CD8-positive, alpha-beta memory T cell (primary cell): ENCODE data around the gene ARL11. TPM values are rescaled to one million over a fixed set of nuclear protein-coding genes. Genes with fewer than 3 reads are reported as not detected.

Source experiments
- CTCF ChIA-PET: fragments of 350-600 bp; sonication (Branson Sonifier 250); formaldehyde crosslinking; loops from one replicate; lab custom pipeline; 2021; ENCODE audit warnings: antibody characterized with exemption; lab: Charles Lee
- POLR2A ChIA-PET: fragments of 350-600 bp; sonication (Branson Sonifier 250); formaldehyde crosslinking; loops from one replicate; lab custom pipeline; 2021; ENCODE audit warnings: antibody characterized with exemption; lab: Charles Lee
- DNase-seq, 5 donors: peaks; one replicate each; pipeline versions ENCODE4 v3.0.0 to v3.0.0-alpha.2; 2020 to 2022; ENCODE audit warnings: mixed read lengths in 1 of 5
- H3K27ac ChIP-seq: one replicate; pipeline ENCODE4 v1.7.0; 2013; ENCODE audit warnings: low read depth, mild to moderate bottlenecking, low read length, moderate library complexity
- H3K27me3 ChIP-seq: 2 replicates; pipeline ENCODE4 v1.7.0; 2013; ENCODE audit warnings: low read length, mild to moderate bottlenecking; ENCODE audit not compliant: insufficient read depth, poor library complexity, severe bottlenecking
- H3K36me3 ChIP-seq: 2 replicates; pipeline ENCODE4 v1.7.0; 2013; ENCODE audit warnings: mild to moderate bottlenecking, low read length, moderate library complexity; ENCODE audit not compliant: insufficient read depth
- H3K4me1 ChIP-seq: 2 replicates; pipeline ENCODE4 v1.7.0; 2013; ENCODE audit warnings: mild to moderate bottlenecking, low read length, moderate library complexity; ENCODE audit not compliant: insufficient read depth
- H3K4me3 ChIP-seq: 2 replicates; pipeline ENCODE4 v1.7.0; 2013; ENCODE audit warnings: mild to moderate bottlenecking, low read length
- H3K9me3 ChIP-seq: 2 replicates; pipeline ENCODE4 v1.7.0; 2013; ENCODE audit warnings: mild to moderate bottlenecking, low read length
- H3K27ac Mint-ChIP-seq, 8 donors: one replicate each; pipeline ENCODE4 v1.8.0; 2020 to 2021; ENCODE audit warnings: mixed read lengths in 8 of 8, mild to moderate bottlenecking in 6 of 8, inconsistent platforms in 3 of 8, moderate library complexity in 3 of 8
- H3K27me3 Mint-ChIP-seq, 2 donors: one replicate each; pipeline ENCODE4 v1.8.0; 2020 to 2021; ENCODE audit warnings: mixed read lengths in 2 of 2, mild to moderate bottlenecking in 1 of 2, moderate library complexity in 1 of 2
- H3K36me3 Mint-ChIP-seq, 3 donors: one replicate each; pipeline ENCODE4 v1.8.0; 2020 to 2021; ENCODE audit warnings: mixed read lengths in 3 of 3, inconsistent platforms in 1 of 3, mild to moderate bottlenecking in 1 of 3
- H3K4me1 Mint-ChIP-seq, 3 donors: one replicate each; pipeline ENCODE4 v1.8.0; 2020 to 2021; ENCODE audit warnings: mixed read lengths in 3 of 3, inconsistent platforms in 1 of 3, mild to moderate bottlenecking in 1 of 3
- H3K4me3 Mint-ChIP-seq, 7 donors: one replicate each; pipeline ENCODE4 v1.8.0; 2020 to 2021; ENCODE audit warnings: mixed read lengths in 7 of 7, mild to moderate bottlenecking in 6 of 7, moderate library complexity in 4 of 7, inconsistent platforms in 2 of 7
- H3K9me3 Mint-ChIP-seq, 5 donors: one replicate each; pipeline ENCODE4 v1.8.0; 2020 to 2022; ENCODE audit warnings: mixed read lengths in 5 of 5, mild to moderate bottlenecking in 3 of 5, moderate library complexity in 2 of 5, inconsistent platforms in 1 of 5
- polyA plus RNA-seq: library from polyadenylated mRNA; unstranded; fragments of 300-500 nt; fragmentation: Illumina TruSeq; gene quantifications from one replicate; pipeline ENCODE4 v1.2.3, GENCODE V29; 2021
- total RNA-seq, 2 experiments: library from RNA; stranded (reverse); gene quantifications; one replicate each; pipeline ENCODE4 v1.2.3, GENCODE V29; 2021

Gene ARL11
- total and polyA plus RNA-seq, 3 experiments from 2014 or later = 0.20 to 0.38 (median 0.31) TPM

- Histone ChIP-seq H3K27ac (no peak overlapping the region), H3K27me3 (no peaks in the 10 kb centered on the region), H3K9me3 (no peaks in the 10 kb centered on the region), H3K4me3 (no peak overlapping the region), H3K4me1 (peaks cover 11% of the 10 kb centered on the region), H3K36me3 (no peaks in the 10 kb centered on the region)
- ChIA-PET POLR2A (no interaction called here), CTCF (no interaction called here)
- no peak for DNase-seq
- H3K9me3 Mint-ChIP-seq = no peaks in the 10 kb centered on the region
- no peak overlapping the region for H3K4me3 Mint-ChIP-seq
- H3K27ac Mint-ChIP-seq = no peak overlapping the region
- peaks cover 11 to 24% (median 19%) of the 10 kb centered on the region in 3 donors for H3K4me1 Mint-ChIP-seq
- H3K27me3 Mint-ChIP-seq = peaks cover 0 to 4% of the 10 kb centered on the region in 2 donors
- no peaks in the 10 kb centered on the region for H3K36me3 Mint-ChIP-seq
Measured at GRCh38 chr13:49630580-49630979, 2.3 kb downstream of the ARL11 start.

- Mint-ChIP-seq H3K36me3 (no peaks in the 10 kb centered on the region), H3K4me1 (peaks cover 16 to 36% (median 27%) of the 10 kb centered on the region in 3 donors), H3K27me3 (peaks cover 0 to 3% of the 10 kb centered on the region in 2 donors), H3K9me3 (no peaks in the 10 kb centered on the region), H3K27ac (peak overlapping the region in 1 of 8 donors; percentile 64), H3K4me3 (no peak overlapping the region)
- H3K9me3 ChIP-seq = no peaks in the 10 kb centered on the region
- H3K27me3 ChIP-seq = no peaks in the 10 kb centered on the region
- peaks cover 11% of the 10 kb centered on the region for H3K4me1 ChIP-seq
- DNase-seq = no peak
- POLR2A ChIA-PET = no interaction called here
- H3K36me3 ChIP-seq = no peaks in the 10 kb centered on the region
- CTCF ChIA-PET = no interaction called here
- no peak overlapping the region for H3K4me3 ChIP-seq
- H3K27ac ChIP-seq = no peak overlapping the region
Measured at GRCh38 chr13:49632156-49632555, 3.8 kb downstream of the ARL11 start.

GRCh38 chr13:49633710-49634109 is 5.4 kb downstream of the ARL11 start:
- no peaks in the 10 kb centered on the region for H3K9me3 ChIP-seq
- no peak for DNase-seq
- H3K27me3 Mint-ChIP-seq = peaks cover 0 to 1% of the 10 kb centered on the region in 2 donors
- no peaks in the 10 kb centered on the region for H3K27me3 ChIP-seq
- H3K9me3 Mint-ChIP-seq = no peaks in the 10 kb centered on the region
- POLR2A ChIA-PET = no interaction called here
- no peak overlapping the region for H3K4me3 ChIP-seq
- H3K27ac Mint-ChIP-seq = no peak overlapping the region
- no peaks in the 10 kb centered on the region for H3K36me3 Mint-ChIP-seq
- peaks cover 10 to 27% (median 22%) of the 10 kb centered on the region in 3 donors for H3K4me1 Mint-ChIP-seq
- no peaks in the 10 kb centered on the region for H3K36me3 ChIP-seq
- no peak overlapping the region for H3K27ac ChIP-seq
- peak overlapping the region in 1 of 7 donors; percentile 21 for H3K4me3 Mint-ChIP-seq
- CTCF ChIA-PET = no interaction called here
- H3K4me1 ChIP-seq = peaks cover under 1% of the 10 kb centered on the region

- DNase-seq = peak; percentile 17 to 75 (median 59)
- ChIA-PET POLR2A (no interaction called here), CTCF (no interaction called here)
- Mint-ChIP-seq H3K36me3 (no peaks in the 10 kb centered on the region), H3K27me3 (peaks cover 0 to under 1% of the 10 kb centered on the region in 2 donors), H3K4me1 (peaks cover 9 to 23% (median 17%) of the 10 kb centered on the region in 3 donors), H3K4me3 (peak overlapping the region; percentile 73 to 92 (median 80)), H3K27ac (peak overlapping the region; percentile 41 to 92 (median 77)), H3K9me3 (no peaks in the 10 kb centered on the region)
- H3K36me3 ChIP-seq = no peaks in the 10 kb centered on the region
- H3K9me3 ChIP-seq = no peaks in the 10 kb centered on the region
- no peaks in the 10 kb centered on the region for H3K4me1 ChIP-seq
- no peaks in the 10 kb centered on the region for H3K27me3 ChIP-seq
- H3K4me3 ChIP-seq = peak overlapping the region; percentile 40
- H3K27ac ChIP-seq = no peak overlapping the region
Measured at GRCh38 chr13:49635599-49636433, 7.5 kb downstream of the ARL11 start.

- no peaks in the 10 kb centered on the region for H3K9me3 ChIP-seq
- CTCF ChIA-PET = no interaction called here
Measured at GRCh38 chr13:49636705-49637104, 8.4 kb downstream of the ARL11 start.

GRCh38 chr13:49638030-49638743 is 9.9 kb downstream of the ARL11 start:
- Histone ChIP-seq H3K27me3 (no peaks in the 10 kb centered on the region), H3K27ac (no peak overlapping the region), H3K4me3 (no peak overlapping the region), H3K9me3 (no peaks in the 10 kb centered on the region), H3K4me1 (no peaks in the 10 kb centered on the region), H3K36me3 (no peaks in the 10 kb centered on the region)
- Mint-ChIP-seq H3K4me3 (no peak overlapping the region), H3K27ac (no peak overlapping the region), H3K9me3 (no peaks in the 10 kb centered on the region), H3K4me1 (peaks cover 9 to 23% (median 17%) of the 10 kb centered on the region in 3 donors), H3K36me3 (no peaks in the 10 kb centered on the region), H3K27me3 (peaks cover 0 to 3% of the 10 kb centered on the region in 2 donors)
- ChIA-PET POLR2A (no interaction called here), CTCF (no interaction called here)
- no peak for DNase-seq

More at GRCh38 chr13:49636705-49637104, 8.4 kb downstream of the ARL11 start:
- H3K27ac Mint-ChIP-seq = peak overlapping the region in 5 of 8 donors; percentile 12 to 85 (median 52)
- H3K4me3 Mint-ChIP-seq = peak overlapping the region in 1 of 7 donors; percentile 80
- H3K4me1 Mint-ChIP-seq = peaks cover 9 to 23% (median 17%) of the 10 kb centered on the region in 3 donors
- H3K9me3 Mint-ChIP-seq = no peaks in the 10 kb centered on the region
- POLR2A ChIA-PET = interaction anchor here (0.5 kb wide), 1 partner anchor 156 kb away, joined by 3 read pairs; the partner anchor contains the start of gene KPNA3
- Histone ChIP-seq H3K36me3 (no peaks in the 10 kb centered on the region), H3K27ac (no peak overlapping the region), H3K27me3 (no peaks in the 10 kb centered on the region), H3K4me3 (no peak overlapping the region), H3K4me1 (no peaks in the 10 kb centered on the region)
- H3K27me3 Mint-ChIP-seq = peaks cover 0 to 3% of the 10 kb centered on the region in 2 donors
- no peak for DNase-seq
- no peaks in the 10 kb centered on the region for H3K36me3 Mint-ChIP-seq

- POLR2A ChIA-PET = no interaction called here
- H3K27me3 ChIP-seq = no peaks in the 10 kb centered on the region
- Mint-ChIP-seq H3K27ac (peak overlapping the region in 1 of 8 donors; percentile 43), H3K4me1 (peaks cover 9 to 23% (median 17%) of the 10 kb centered on the region in 3 donors), H3K27me3 (peaks cover 0 to 3% of the 10 kb centered on the region in 2 donors), H3K4me3 (no peak overlapping the region), H3K36me3 (no peaks in the 10 kb centered on the region), H3K9me3 (no peaks in the 10 kb centered on the region)
- no peak overlapping the region for H3K4me3 ChIP-seq
- H3K27ac ChIP-seq = no peak overlapping the region
- no peaks in the 10 kb centered on the region for H3K4me1 ChIP-seq
- H3K9me3 ChIP-seq = no peaks in the 10 kb centered on the region
- CTCF ChIA-PET = no interaction called here
- H3K36me3 ChIP-seq = no peaks in the 10 kb centered on the region
- DNase-seq = no peak
Measured at GRCh38 chr13:49638744-49639072, 10.4 kb downstream of the ARL11 start.

GRCh38 chr13:49641801-49642291 is 13.5 kb downstream of the ARL11 start:
- H3K4me1 Mint-ChIP-seq = peaks cover 4 to 9% (median 6%) of the 10 kb centered on the region in 3 donors
- H3K4me3 Mint-ChIP-seq = no peak overlapping the region
- no peaks in the 10 kb centered on the region for H3K36me3 Mint-ChIP-seq
- H3K9me3 ChIP-seq = no peaks in the 10 kb centered on the region
- H3K27ac Mint-ChIP-seq = no peak overlapping the region
- DNase-seq = no peak
- peaks cover 0 to 3% of the 10 kb centered on the region in 2 donors for H3K27me3 Mint-ChIP-seq
- POLR2A ChIA-PET = no interaction called here
- no peak overlapping the region for H3K27ac ChIP-seq
- no peaks in the 10 kb centered on the region for H3K27me3 ChIP-seq
- peaks cover 8% of the 10 kb centered on the region for H3K4me1 ChIP-seq
- CTCF ChIA-PET = interaction anchor here (1.2 kb wide), 1 partner anchor 10 kb away, joined by 3 read pairs; no protein-coding TSS in a partner anchor
- no peaks in the 10 kb centered on the region for H3K36me3 ChIP-seq
- no peaks in the 10 kb centered on the region for H3K9me3 Mint-ChIP-seq
- no peak overlapping the region for H3K4me3 ChIP-seq
